Smooth muscle cell (in vitro differentiated cells): Measurements from ENCODE around the gene CPNE2. TPM values are rescaled to one million over a fixed set of nuclear protein-coding genes. Genes with fewer than 3 reads are reported as not detected.

Experiments used
- DNase-seq: peaks from one replicate; lab custom pipeline; 2025; ENCODE audit not compliant: unreplicated experiment; lab: John Stamatoyannopoulos, UW
- H2AFZ ChIP-seq: fragments of 200-600 bp; sonication (generic); 2 replicates; pipeline ENCODE4 v1.6.0; 2016; ENCODE audit warnings: antibody characterized with exemption, low read depth, mild to moderate bottlenecking
- H3F3A ChIP-seq: fragments of 200-600 bp; sonication (generic); 2 replicates; pipeline ENCODE4 v1.6.0; 2017; ENCODE audit warnings: antibody characterized with exemption, low read depth
- H3K27ac ChIP-seq: fragments of 200-600 bp; sonication (generic); 2 replicates; pipeline ENCODE4 v1.5.1; 2016; ENCODE audit warnings: low read depth, mild to moderate bottlenecking
- H3K27me3 ChIP-seq: fragments of 200-600 bp; sonication (generic); 2 replicates; pipeline ENCODE4 v1.6.1; 2016; ENCODE audit warnings: low read depth, mild to moderate bottlenecking
- H3K36me3 ChIP-seq: fragments of 200-600 bp; sonication (generic); 2 replicates; pipeline ENCODE4 v1.5.1; 2016; ENCODE audit warnings: low read depth
- H3K4me1 ChIP-seq: fragments of 200-600 bp; sonication (generic); 2 replicates; pipeline ENCODE4 v1.5.1; 2016; ENCODE audit warnings: low read depth
- H3K4me2 ChIP-seq: fragments of 200-600 bp; sonication (generic); 2 replicates; pipeline ENCODE4 v1.6.0; 2016; ENCODE audit warnings: mild to moderate bottlenecking
- H3K4me3 ChIP-seq: fragments of 200-600 bp; sonication (generic); 2 replicates; pipeline ENCODE4 v1.5.1; 2016; ENCODE audit warnings: mild to moderate bottlenecking
- H3K79me2 ChIP-seq: fragments of 200-600 bp; sonication (generic); 2 replicates; pipeline ENCODE4 v1.6.0; 2016; ENCODE audit warnings: low read depth, mild to moderate bottlenecking
- H3K9ac ChIP-seq: fragments of 200-600 bp; sonication (generic); 2 replicates; pipeline ENCODE4 v1.6.0; 2016; ENCODE audit warnings: low read depth
- H3K9me3 ChIP-seq: fragments of 200-600 bp; sonication (generic); replicated peaks from 2 replicates; pipeline ENCODE4 v1.5.1; 2016; ENCODE audit warnings: low read depth
- H4K20me1 ChIP-seq: fragments of 200-600 bp; sonication (generic); 2 replicates; pipeline ENCODE4 v1.6.0; 2016; ENCODE audit warnings: low read depth
- CTCF ChIP-seq: fragments of 200-600 bp; sonication (generic); IDR thresholded peaks from 2 replicates; pipeline ENCODE4 v1.5.1; 2017; ENCODE audit warnings: borderline replicate concordance, mild to moderate bottlenecking, antibody characterized with exemption; ENCODE audit not compliant: insufficient read depth, poor library complexity, severe bottlenecking
- WGBS: methylation state at CpG from one replicate; pipeline ENCODE4 v1.1.7; 2016; ENCODE audit warnings: low lambda C conversion rate; 5-methylcytosine and 5-hydroxymethylcytosine counted together
- polyA plus RNA-seq: library from polyadenylated mRNA; unstranded; fragments of >200 nt; fragmentation: Nextera tagmentation; extraction: Ambion mirVana; gene quantifications from 2 replicates; pipeline ENCODE4 v1.2.1, GENCODE V29; 2016
- total RNA-seq: library from RNA; depleted of rRNA; stranded (reverse); fragments of >200 nt; gene quantifications from 2 replicates; pipeline ENCODE4 v1.2.3, GENCODE V29; 2014

Gene CPNE2
- total and polyA plus RNA-seq, 2 experiments from 2014 or later, result 18.2 to 19.8 TPM

GRCh38 chr16:57166451-57166850 is 74.1 kb downstream of the CPNE2 start:
- TF ChIP-seq CTCF, result no peak
- no peak overlapping the region for H3K9ac ChIP-seq

GRCh38 chr16:57166951-57167350 is 74.6 kb downstream of the CPNE2 start:
- Histone ChIP-seq H3K4me2 (no peak overlapping the region), H3K79me2 (no peaks in the 10 kb centered on the region), H3K9me3 (no peaks in the 10 kb centered on the region), H3K4me3 (no peak overlapping the region), H4K20me1 (no peaks in the 10 kb centered on the region), H3F3A (peaks cover 5% of the 10 kb centered on the region), H3K4me1 (peaks cover 12% of the 10 kb centered on the region), H2AFZ (no peak overlapping the region), H3K27me3 (no peaks in the 10 kb centered on the region), H3K9ac (no peak overlapping the region), H3K27ac (no peak overlapping the region), H3K36me3 (peaks cover 20% of the 10 kb centered on the region)
- 84% methylated on average over 7 of the region's 7 CpGs for WGBS
- DNase-seq, result no peak
- no peak for TF ChIP-seq CTCF

More at GRCh38 chr16:57166451-57166850, 74.1 kb downstream of the CPNE2 start:
- DNase-seq, result no peak
- no peaks in the 10 kb centered on the region for H3K79me2 ChIP-seq
- peaks cover 12% of the 10 kb centered on the region for H3K4me1 ChIP-seq
- H3K4me3 ChIP-seq, result no peak overlapping the region
- no peaks in the 10 kb centered on the region for H3K9me3 ChIP-seq
- no peak overlapping the region for H2AFZ ChIP-seq
- no peak overlapping the region for H3K4me2 ChIP-seq
- H3K36me3 ChIP-seq, result peaks cover 20% of the 10 kb centered on the region
- peaks cover 5% of the 10 kb centered on the region for H3F3A ChIP-seq
- no peak overlapping the region for H3K27ac ChIP-seq
- no peaks in the 10 kb centered on the region for H3K27me3 ChIP-seq
- H4K20me1 ChIP-seq, result no peaks in the 10 kb centered on the region

GRCh38 chr16:57167538-57167937 is 75.2 kb downstream of the CPNE2 start:
- Histone ChIP-seq H3K27ac (no peak overlapping the region), H3K36me3 (peaks cover 20% of the 10 kb centered on the region), H2AFZ (no peak overlapping the region), H3K4me3 (no peak overlapping the region), H4K20me1 (no peaks in the 10 kb centered on the region), H3K4me2 (no peak overlapping the region), H3K79me2 (no peaks in the 10 kb centered on the region), H3K27me3 (no peaks in the 10 kb centered on the region), H3K9ac (no peak overlapping the region), H3K9me3 (no peaks in the 10 kb centered on the region), H3F3A (peaks cover 5% of the 10 kb centered on the region), H3K4me1 (peaks cover 12% of the 10 kb centered on the region)
- DNase-seq, result no peak
- TF ChIP-seq CTCF, result no peak
- WGBS, result 62% methylated on average over 3 of the region's 3 CpGs

- Histone ChIP-seq H3K4me3 (no peak overlapping the region), H3F3A (peaks cover 5% of the 10 kb centered on the region), H3K9me3 (no peaks in the 10 kb centered on the region), H2AFZ (no peak overlapping the region), H3K4me2 (no peak overlapping the region), H3K36me3 (peaks cover 19% of the 10 kb centered on the region), H3K4me1 (peaks cover 12% of the 10 kb centered on the region), H3K27me3 (no peaks in the 10 kb centered on the region), H4K20me1 (no peaks in the 10 kb centered on the region), H3K79me2 (no peaks in the 10 kb centered on the region), H3K9ac (no peak overlapping the region), H3K27ac (no peak overlapping the region)
- 23% methylated on average over 4 of the region's 4 CpGs for WGBS
- DNase-seq, result no peak
- peak; percentile 61 for TF ChIP-seq CTCF
Measured at GRCh38 chr16:57167953-57168352, 75.6 kb downstream of the CPNE2 start.
